ENCODE data around the gene C12orf43.

The C12orf43 gene

DNA sequence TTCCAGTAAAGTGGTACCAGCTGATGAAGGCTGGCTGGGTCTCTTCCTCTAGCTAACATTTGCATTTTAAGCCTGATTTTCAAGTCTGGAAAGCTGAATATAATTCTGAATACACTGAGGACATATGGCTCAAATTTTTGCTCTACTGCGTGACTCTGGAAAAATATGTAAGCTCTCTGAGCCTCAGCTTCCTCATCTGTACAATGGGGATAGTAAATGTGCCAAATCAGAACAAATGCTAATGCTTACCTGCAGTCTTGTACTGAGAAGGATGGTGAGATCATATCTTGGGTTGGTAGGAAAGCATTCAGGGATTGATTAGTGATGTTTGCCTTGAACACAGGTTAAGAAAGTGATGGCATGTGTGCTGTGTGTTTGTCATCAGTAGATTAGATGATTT is 23.3 kb downstream of the C12orf43 start:
- H3K27me3 Mint-ChIP-seq (ENCODE audit: low read depth): peaks cover 24% of the 10 kb centered on the region
- H3K4me1 Mint-ChIP-seq: no peaks in the 10 kb centered on the region
- no peak overlapping the region for H3K4me3 Mint-ChIP-seq
- TF ChIP-seq, protein P1, sequence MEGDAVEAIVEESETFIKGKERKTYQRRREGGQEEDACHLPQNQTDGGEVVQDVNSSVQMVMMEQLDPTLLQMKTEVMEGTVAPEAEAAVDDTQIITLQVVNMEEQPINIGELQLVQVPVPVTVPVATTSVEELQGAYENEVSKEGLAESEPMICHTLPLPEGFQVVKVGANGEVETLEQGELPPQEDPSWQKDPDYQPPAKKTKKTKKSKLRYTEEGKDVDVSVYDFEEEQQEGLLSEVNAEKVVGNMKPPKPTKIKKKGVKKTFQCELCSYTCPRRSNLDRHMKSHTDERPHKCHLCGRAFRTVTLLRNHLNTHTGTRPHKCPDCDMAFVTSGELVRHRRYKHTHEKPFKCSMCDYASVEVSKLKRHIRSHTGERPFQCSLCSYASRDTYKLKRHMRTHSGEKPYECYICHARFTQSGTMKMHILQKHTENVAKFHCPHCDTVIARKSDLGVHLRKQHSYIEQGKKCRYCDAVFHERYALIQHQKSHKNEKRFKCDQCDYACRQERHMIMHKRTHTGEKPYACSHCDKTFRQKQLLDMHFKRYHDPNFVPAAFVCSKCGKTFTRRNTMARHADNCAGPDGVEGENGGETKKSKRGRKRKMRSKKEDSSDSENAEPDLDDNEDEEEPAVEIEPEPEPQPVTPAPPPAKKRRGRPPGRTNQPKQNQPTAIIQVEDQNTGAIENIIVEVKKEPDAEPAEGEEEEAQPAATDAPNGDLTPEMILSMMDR (IDR thresholded peaks at IDR 0.05; ENCODE audit: unreplicated experiment in 3 of 3): no peak
- H3K27ac Mint-ChIP-seq: no peak overlapping the region
- H3K9me3 Mint-ChIP-seq: no peaks in the 10 kb centered on the region
- peaks cover 13% of the 10 kb centered on the region for H3K36me3 Mint-ChIP-seq (ENCODE audit: low read depth)

DNA sequence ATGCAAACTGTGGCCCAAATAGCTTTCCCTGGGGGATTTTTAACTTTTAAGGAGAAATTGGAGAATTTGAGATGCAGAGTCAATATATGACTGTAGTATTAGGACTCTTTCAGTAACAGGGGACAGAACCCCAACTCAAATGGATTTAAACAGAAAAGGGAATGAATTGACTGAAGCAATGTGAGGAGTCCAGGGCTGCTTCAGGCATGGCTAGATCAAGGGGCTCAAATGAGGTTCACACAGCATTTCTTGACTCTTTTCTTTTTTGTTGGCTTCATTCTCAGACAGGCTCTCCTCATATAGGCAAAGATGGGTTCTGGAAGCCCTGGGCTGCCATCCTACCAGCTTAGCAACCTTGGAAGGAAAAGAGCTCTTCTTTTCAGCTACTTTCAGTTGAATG is 24.3 kb downstream of the C12orf43 start:
- Mint-ChIP-seq H3K9me3 (no peaks in the 10 kb centered on the region), H3K4me1 (no peaks in the 10 kb centered on the region), H3K36me3 (ENCODE audit: low read depth) (peaks cover 13% of the 10 kb centered on the region), H3K27me3 (ENCODE audit: low read depth) (peaks cover 24% of the 10 kb centered on the region), H3K27ac (no peak overlapping the region), H3K4me3 (no peak overlapping the region)
- TF ChIP-seq, protein P1 (IDR thresholded peaks at IDR 0.05; ENCODE audit: unreplicated experiment in 3 of 3): no peak

DNA sequence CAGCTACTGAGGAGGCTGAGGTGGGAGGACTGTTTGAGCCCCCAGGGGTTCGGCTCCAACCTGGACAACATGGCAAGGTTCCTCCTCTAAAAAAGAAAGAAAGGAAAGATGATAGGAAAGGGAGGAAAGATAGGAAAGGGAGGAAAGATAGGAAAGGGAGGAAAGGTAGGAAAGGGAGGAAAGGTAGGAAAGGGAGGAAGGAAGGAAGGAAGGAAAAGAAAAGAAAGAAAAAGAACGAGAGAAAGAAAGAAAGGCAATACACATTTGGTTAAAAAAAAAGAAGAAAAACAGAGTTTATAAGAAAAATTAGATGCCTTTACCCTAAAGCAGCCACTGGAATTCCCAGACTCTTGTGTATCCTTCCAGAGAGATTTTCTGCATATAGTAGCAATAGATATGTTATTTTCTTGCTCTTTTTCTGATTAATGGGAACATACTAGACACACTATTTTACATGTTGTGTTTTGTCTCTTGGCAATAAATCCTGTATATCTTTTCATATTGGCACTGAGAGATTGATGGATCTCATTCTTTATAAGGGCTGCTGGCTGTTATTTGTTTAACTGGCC is 25.7 kb downstream of the C12orf43 start:
- Mint-ChIP-seq H3K9me3 (no peaks in the 10 kb centered on the region), H3K27me3 (ENCODE audit: low read depth) (peaks cover 18% of the 10 kb centered on the region), H3K4me3 (no peak overlapping the region), H3K4me1 (no peaks in the 10 kb centered on the region), H3K36me3 (ENCODE audit: low read depth) (peaks cover 10% of the 10 kb centered on the region), H3K27ac (no peak overlapping the region)
- TF ChIP-seq, protein P1 (IDR thresholded peaks at IDR 0.05; ENCODE audit: unreplicated experiment in 3 of 3): no peak

DNA sequence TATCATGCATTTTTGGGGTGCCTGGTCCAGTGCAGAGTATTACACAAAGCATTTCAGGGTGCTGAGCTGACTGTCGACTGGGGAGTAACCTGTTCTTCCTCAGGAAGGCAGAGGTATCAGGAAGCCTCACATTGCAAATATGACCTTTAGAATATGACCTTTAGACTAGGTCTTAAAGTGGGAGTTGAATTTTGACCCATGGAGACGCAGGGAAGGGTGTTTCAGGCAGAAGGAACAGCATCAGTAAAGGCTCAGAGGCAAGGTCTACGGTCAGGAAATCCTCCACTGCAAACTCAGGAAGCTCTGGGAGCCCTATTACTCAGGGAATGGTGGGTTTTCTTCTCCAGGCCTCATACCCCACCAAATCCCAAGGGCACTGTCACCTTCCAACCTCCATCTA is 26.6 kb downstream of the C12orf43 start:
- Mint-ChIP-seq H3K36me3 (ENCODE audit: low read depth) (peaks cover 1% of the 10 kb centered on the region), H3K27ac (no peak overlapping the region), H3K9me3 (no peaks in the 10 kb centered on the region), H3K4me3 (no peak overlapping the region), H3K27me3 (ENCODE audit: low read depth) (peaks cover 13% of the 10 kb centered on the region), H3K4me1 (no peaks in the 10 kb centered on the region)
- TF ChIP-seq, protein P1 (IDR thresholded peaks at IDR 0.05; ENCODE audit: unreplicated experiment in 3 of 3): no peak

DNA sequence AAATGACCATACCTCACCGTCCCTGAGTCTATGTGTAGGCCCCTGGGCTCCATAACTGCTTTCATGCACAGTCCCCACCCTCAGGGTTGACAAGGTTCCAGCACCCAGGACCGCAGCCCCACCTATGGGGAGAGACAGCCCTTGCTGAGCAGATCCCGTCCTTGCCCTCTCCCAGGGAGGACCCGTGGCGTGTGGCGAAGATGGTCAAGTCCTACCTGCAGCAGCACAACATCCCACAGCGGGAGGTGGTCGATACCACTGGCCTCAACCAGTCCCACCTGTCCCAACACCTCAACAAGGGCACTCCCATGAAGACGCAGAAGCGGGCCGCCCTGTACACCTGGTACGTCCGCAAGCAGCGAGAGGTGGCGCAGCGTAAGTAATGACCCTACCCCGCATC is 27.6 kb downstream of the C12orf43 start:
- TF ChIP-seq, protein P1 (IDR thresholded peaks at IDR 0.05; ENCODE audit: unreplicated experiment in 3 of 3): no peak
- Mint-ChIP-seq H3K36me3 (ENCODE audit: low read depth) (no peaks in the 10 kb centered on the region), H3K27ac (no peak overlapping the region), H3K27me3 (ENCODE audit: low read depth) (peaks cover 11% of the 10 kb centered on the region), H3K4me1 (peaks cover 6% of the 10 kb centered on the region), H3K9me3 (no peaks in the 10 kb centered on the region), H3K4me3 (no peak overlapping the region)

DNA sequence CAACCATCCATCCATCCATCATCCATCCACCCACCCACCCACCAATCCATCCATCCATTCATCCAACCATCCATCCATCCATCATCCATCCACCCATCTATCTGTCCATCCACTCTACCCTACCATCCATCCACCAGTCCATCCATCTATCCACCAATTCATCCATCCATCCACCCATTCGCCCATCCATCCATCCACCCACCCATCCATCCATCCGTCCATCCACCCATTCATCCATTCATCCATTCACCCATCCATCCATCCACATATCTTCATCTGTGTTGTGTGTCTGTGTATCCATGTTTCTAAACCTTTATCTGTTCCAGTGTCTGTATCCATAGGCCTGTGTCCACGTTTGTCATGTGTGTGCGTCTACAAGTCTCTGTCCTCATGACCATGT is 28.1 kb downstream of the C12orf43 start:
- H3K36me3 Mint-ChIP-seq (ENCODE audit: low read depth): no peaks in the 10 kb centered on the region
- no peaks in the 10 kb centered on the region for H3K9me3 Mint-ChIP-seq
- H3K4me1 Mint-ChIP-seq: peaks cover 6% of the 10 kb centered on the region
- peaks cover 7% of the 10 kb centered on the region for H3K27me3 Mint-ChIP-seq (ENCODE audit: low read depth)
- H3K4me3 Mint-ChIP-seq: no peak overlapping the region
- TF ChIP-seq, protein P1 (IDR thresholded peaks at IDR 0.05; ENCODE audit: unreplicated experiment in 3 of 3): no peak
- no peak overlapping the region for H3K27ac Mint-ChIP-seq

All from nephron (organoid).